NCI-H1417 (cell line): ENCODE data around the gene PDIA4.

Source experiments
- DNase-seq, 3 experiments: peaks; one replicate each; lab custom pipeline; 2025; lab: John Stamatoyannopoulos, UW

Gene PDIA4

GRCh38 chr7:148967602-148968001 is 60.7 kb downstream of the PDIA4 start:
- DNase-seq, result no peak

- no peak for DNase-seq
Measured at GRCh38 chr7:148967032-148967372, 61.3 kb downstream of the PDIA4 start.

GRCh38 chr7:148964483-148965267 is 63.6 kb downstream of the PDIA4 start:
- DNase-seq, result peak in 2 of 3 experiments; percentile 52 to 61

- DNase-seq, result peak in 2 of 3 experiments; percentile 68 to 86
Measured at GRCh38 chr7:148963583-148964482, 64.5 kb downstream of the PDIA4 start.

GRCh38 chr7:148962823-148963582 is 65.3 kb downstream of the PDIA4 start:
- DNase-seq, result peak; percentile 75 to 98 (median 80)

- DNase-seq, result no peak
Measured at GRCh38 chr7:148962440-148962822, 65.9 kb downstream of the PDIA4 start.

- DNase-seq, result no peak
Measured at GRCh38 chr7:148959726-148960125, 68.6 kb downstream of the PDIA4 start.

GRCh38 chr7:148958061-148958460 is 70.2 kb downstream of the PDIA4 start:
- no peak for DNase-seq

- no peak for DNase-seq
Measured at GRCh38 chr7:148954766-148955165, 73.5 kb downstream of the PDIA4 start.

GRCh38 chr7:148953676-148954075 is 74.6 kb downstream of the PDIA4 start:
- DNase-seq, result no peak
